Thyroid gland (tissue), 4 donors: Measurements from ENCODE around the gene SCMH1.

Experiments
- CTCF ChIP-seq, 6 experiments: fragments of 200-600 bp in 3 of 6; fragments of 450-650 bp in 3 of 6; sonication (generic) in 3 of 6; IDR thresholded peaks; one replicate each; pipeline ENCODE4 v1.5.1; 2016 to 2019; ENCODE audit warnings: antibody characterized with exemption in 6 of 6, mild to moderate bottlenecking in 2 of 6, inconsistent platforms in 1 of 6, moderate library complexity in 1 of 6
- POLR2A ChIP-seq, 2 donors: fragments of 450-650 bp; IDR thresholded peaks; one replicate each; pipeline ENCODE4 v1.6.1; 2017; ENCODE audit warnings: antibody characterized with exemption in 2 of 2, mild to moderate bottlenecking in 2 of 2, moderate library complexity in 1 of 2

DNA sequence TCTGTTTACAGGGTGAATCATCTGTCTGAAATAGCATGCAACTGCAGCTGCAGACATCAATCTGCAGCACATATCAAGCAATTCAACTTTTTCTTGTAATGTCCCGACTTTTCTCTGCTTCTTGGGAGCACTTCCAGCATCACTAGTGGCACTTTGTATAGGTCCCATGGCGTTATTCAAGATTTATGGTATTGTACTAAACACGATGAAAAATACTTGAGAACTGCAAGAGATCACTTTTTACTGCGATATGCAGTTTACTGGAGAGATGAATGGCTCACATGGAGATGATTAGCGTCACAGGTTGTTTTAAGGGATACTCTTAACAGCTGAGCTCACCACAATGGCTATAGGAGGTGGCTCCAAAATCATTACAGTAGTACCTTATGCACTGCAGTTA, 7.2 kb upstream of the SCMH1 start:
- no peak for TF ChIP-seq CTCF (IDR thresholded peaks at IDR 0.05)
- no peak for TF ChIP-seq POLR2A (IDR thresholded peaks at IDR 0.05)
